Vagina (tissue), 2 donors: Measurements from ENCODE around the gene ETNK2. TPM values are rescaled to one million over a fixed set of nuclear protein-coding genes. Genes with fewer than 3 reads are reported as not detected.

Source experiments
- DNase-seq, 2 donors: peaks; one replicate each; pipeline ENCODE4 v3.0.0-alpha.2; 2017; ENCODE audit errors: extremely low spot score in 2 of 2
- H3K27ac ChIP-seq: fragments of 200-600 bp; sonication (generic); one replicate; pipeline ENCODE4 v1.5.1; 2019
- H3K27me3 ChIP-seq: fragments of 200-600 bp; sonication (generic); one replicate; pipeline ENCODE4 v1.5.1; 2019
- H3K36me3 ChIP-seq, 2 donors: fragments of 200-600 bp; sonication (generic); one replicate each; pipeline ENCODE4 v1.5.1; 2017 to 2019
- H3K4me1 ChIP-seq: fragments of 200-600 bp; sonication (generic); one replicate; pipeline ENCODE4 v1.5.1; 2019
- H3K4me3 ChIP-seq, 2 donors: fragments of 200-600 bp; sonication (generic); 1 replicate in 1 of 2; 2 replicates in 1 of 2; pipeline ENCODE4 v1.5.1; 2016 to 2019
- H3K9me3 ChIP-seq: fragments of 200-600 bp; sonication (generic); one replicate; pipeline ENCODE4 v1.5.1; 2019
- CTCF ChIP-seq, 3 experiments: fragments of 450-650 bp in 2 of 3; fragments of 200-600 bp in 1 of 3; sonication (generic) in 1 of 3; IDR thresholded peaks; one replicate each; pipeline ENCODE4 v1.5.1; 2017 to 2019; ENCODE audit warnings: antibody characterized with exemption in 3 of 3, mild to moderate bottlenecking in 2 of 3, moderate library complexity in 2 of 3
- POLR2A ChIP-seq, 2 donors: fragments of 450-650 bp; IDR thresholded peaks; one replicate each; pipeline ENCODE4 v1.6.1; 2017; ENCODE audit warnings: antibody characterized with exemption in 2 of 2, mild to moderate bottlenecking in 2 of 2, moderate library complexity in 2 of 2
- POLR2AphosphoS5 ChIP-seq, 2 donors: sonication (generic); formaldehyde crosslinking; IDR thresholded peaks; one replicate each; pipeline ENCODE4 v1.9.0; 2017; ENCODE audit warnings: antibody characterized with exemption in 2 of 2, mild to moderate bottlenecking in 2 of 2, low read depth in 1 of 2; ENCODE audit not compliant: insufficient read depth in 1 of 2
- intact Hi-C: fragments of 100-400 bp; cut with DNase I; formaldehyde crosslinking; loops from one replicate; pipeline ENCODE4 v1.15.1; 2023
- total RNA-seq: library from RNA; depleted of rRNA; stranded (reverse); fragments of >200 nt; gene quantifications from one replicate; pipeline ENCODE4 v1.2.3, GENCODE V29; 2016

The ETNK2 gene
- 30.9 TPM for total RNA-seq

GRCh38 chr1:204151552-204152309 is at the start of gene ETNK2:
Gene ETNK2, minus strand, starts transcription at chr1:204152044. Its CDS starts 192 bp downstream, at chr1:204151852.
- intact Hi-C loops, result no loop called here

GRCh38 chr1:204201348-204202040 is 49.6 kb upstream of the ETNK2 start:
- Histone ChIP-seq H3K27ac (no peak overlapping the region), H3K27me3 (no peaks in the 10 kb centered on the region), H3K4me3 (no peak overlapping the region), H3K9me3 (no peaks in the 10 kb centered on the region), H3K4me1 (no peaks in the 10 kb centered on the region), H3K36me3 (no peaks in the 10 kb centered on the region)
- intact Hi-C loops, result no loop called here
- no peak for DNase-seq
- TF ChIP-seq POLR2AphosphoS5 (IDR thresholded peaks at IDR 0.05; ENCODE audit: insufficient read depth in 1 of 2, low read depth in 1 of 2) (no peak), POLR2A (IDR thresholded peaks at IDR 0.05) (no peak), CTCF (IDR thresholded peaks at IDR 0.05) (no peak)

More at GRCh38 chr1:204151552-204152309, at the start of gene ETNK2:
- Histone ChIP-seq H3K27me3 (no peaks in the 10 kb centered on the region), H3K27ac (peak within 1 kb of the TSS; percentile 92), H3K4me1 (peaks cover 44% of the 10 kb centered on the region), H3K9me3 (no peaks in the 10 kb centered on the region), H3K4me3 (peak within 1 kb of the TSS; percentile 79 to 86), H3K36me3 (no peaks in the 10 kb centered on the region)
- DNase-seq, result no peak
- TF ChIP-seq POLR2A (IDR thresholded peaks at IDR 0.05) (peak in 1 of 2 donors; percentile 23), CTCF (IDR thresholded peaks at IDR 0.05) (no peak), POLR2AphosphoS5 (IDR thresholded peaks at IDR 0.05; ENCODE audit: insufficient read depth in 1 of 2, low read depth in 1 of 2) (peak in 1 of 2 donors; percentile 42)

- intact Hi-C loops, result no loop called here
- Histone ChIP-seq H3K36me3 (no peaks in the 10 kb centered on the region), H3K27ac (no peak overlapping the region), H3K4me3 (no peak overlapping the region), H3K9me3 (no peaks in the 10 kb centered on the region), H3K4me1 (no peaks in the 10 kb centered on the region), H3K27me3 (no peaks in the 10 kb centered on the region)
- DNase-seq, result no peak
- TF ChIP-seq POLR2A (IDR thresholded peaks at IDR 0.05) (no peak), POLR2AphosphoS5 (IDR thresholded peaks at IDR 0.05; ENCODE audit: insufficient read depth in 1 of 2, low read depth in 1 of 2) (no peak), CTCF (IDR thresholded peaks at IDR 0.05) (no peak)
Measured at GRCh38 chr1:204199579-204199978, 47.7 kb upstream of the ETNK2 start.

- intact Hi-C loops, result no loop called here
- Histone ChIP-seq H3K27me3 (no peaks in the 10 kb centered on the region), H3K4me3 (no peak overlapping the region), H3K9me3 (no peaks in the 10 kb centered on the region), H3K27ac (no peak overlapping the region), H3K4me1 (no peaks in the 10 kb centered on the region), H3K36me3 (no peaks in the 10 kb centered on the region)
- no peak for DNase-seq
- TF ChIP-seq CTCF (IDR thresholded peaks at IDR 0.05), result no peak
- TF ChIP-seq POLR2A (IDR thresholded peaks at IDR 0.05), result no peak
- TF ChIP-seq POLR2AphosphoS5 (IDR thresholded peaks at IDR 0.05; ENCODE audit: insufficient read depth in 1 of 2, low read depth in 1 of 2), result no peak
Measured at GRCh38 chr1:204198348-204199340, 46.8 kb upstream of the ETNK2 start.
